ENCODE data around the gene HCN4. TPM values are rescaled to one million over a fixed set of nuclear protein-coding genes. Genes with fewer than 3 reads are reported as not detected.

The HCN4 gene
- total and polyA plus RNA-seq, 2 experiments from 2014 or later, result 0.03 TPM; not detected in 1

DNA sequence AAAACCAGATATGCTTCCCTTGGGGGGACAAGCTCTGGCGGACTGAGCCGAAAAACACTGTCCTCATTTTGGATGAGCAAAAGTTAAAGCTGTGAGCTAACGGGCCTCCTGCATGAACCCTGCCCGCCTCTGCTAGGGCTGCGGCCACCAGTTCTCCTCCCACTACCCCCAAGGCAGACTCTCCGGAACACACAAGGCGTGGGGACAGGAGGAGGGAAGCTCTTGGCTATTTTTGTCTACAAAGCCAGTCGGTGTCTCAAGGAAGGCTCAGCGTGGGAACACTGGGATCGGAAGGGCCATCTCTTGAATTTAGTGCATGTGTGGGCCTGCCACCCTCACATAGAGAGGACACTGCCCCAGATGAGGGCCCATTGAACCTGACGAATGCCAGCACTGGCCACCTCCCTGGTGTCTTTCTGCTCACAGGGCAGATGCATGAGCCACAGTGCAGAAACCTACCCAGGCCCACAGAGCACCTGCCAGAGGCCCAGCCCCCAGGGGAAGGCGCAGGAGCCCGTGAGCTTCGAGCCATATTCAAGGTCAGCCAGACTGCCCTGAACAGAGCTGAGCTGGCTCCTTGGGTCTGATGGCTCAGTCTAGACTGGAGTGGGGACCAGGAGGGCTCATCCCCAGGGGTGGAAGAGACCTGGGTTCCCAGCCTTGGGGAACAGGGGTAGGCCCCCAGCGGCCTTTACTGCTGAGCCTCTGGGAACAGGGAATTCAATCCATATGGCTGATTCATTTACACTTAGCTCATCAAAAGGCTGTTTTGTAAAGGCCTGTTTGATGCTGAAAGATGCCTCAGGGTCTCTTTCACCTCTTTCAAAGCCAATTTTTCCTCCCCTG, 38.3 kb downstream of the HCN4 start:
- H3K79me2 ChIP-seq (ENCODE audit: insufficient read depth), result no peaks in the 10 kb centered on the region
- TF ChIP-seq EZH2phosphoT487 (IDR thresholded peaks at IDR 0.05; ENCODE audit: insufficient read depth, low read depth) (no peak), EZH2 (IDR thresholded peaks at IDR 0.05; ENCODE audit: insufficient read depth, poor library complexity, severe bottlenecking) (no peak)
- 62 to 66% methylated on average over 15 of the region's 15 CpGs for WGBS, 2 experiments (ENCODE audit: low coverage in 1 of 2, low lambda C conversion rate in 2 of 2, missing lambda C conversion rate in 2 of 2)
- no peak overlapping the region for H3K4me3 ChIP-seq
- no peaks in the 10 kb centered on the region for H3K36me3 ChIP-seq (ENCODE audit: low read depth)
- no peak overlapping the region for H3K27ac ChIP-seq
- no peak overlapping the region for H3K4me2 ChIP-seq (ENCODE audit: unreplicated experiment)
- H3K9me3 ChIP-seq (ENCODE audit: low read depth), result no peaks in the 10 kb centered on the region
- no peak overlapping the region for H3K9ac ChIP-seq
- DNase-seq, result peak; percentile 17
- in situ Hi-C loops (cut with MboI), result no loop called here
- no peaks in the 10 kb centered on the region for H3K4me1 ChIP-seq (ENCODE audit: insufficient read depth)
- no peaks in the 10 kb centered on the region for H4K20me1 ChIP-seq (ENCODE audit: insufficient read depth)
- H3K9me2 ChIP-seq (ENCODE audit: insufficient read depth), result no peaks in the 10 kb centered on the region
- H3K27me3 ChIP-seq (replicated peaks; ENCODE audit: insufficient read depth), result peaks cover 3% of the 10 kb centered on the region; the same call in 1 of the 2 replicates
- H2AFZ ChIP-seq, result no peak overlapping the region
- H3F3A ChIP-seq (ENCODE audit: insufficient read depth), result no peaks in the 10 kb centered on the region

DNA sequence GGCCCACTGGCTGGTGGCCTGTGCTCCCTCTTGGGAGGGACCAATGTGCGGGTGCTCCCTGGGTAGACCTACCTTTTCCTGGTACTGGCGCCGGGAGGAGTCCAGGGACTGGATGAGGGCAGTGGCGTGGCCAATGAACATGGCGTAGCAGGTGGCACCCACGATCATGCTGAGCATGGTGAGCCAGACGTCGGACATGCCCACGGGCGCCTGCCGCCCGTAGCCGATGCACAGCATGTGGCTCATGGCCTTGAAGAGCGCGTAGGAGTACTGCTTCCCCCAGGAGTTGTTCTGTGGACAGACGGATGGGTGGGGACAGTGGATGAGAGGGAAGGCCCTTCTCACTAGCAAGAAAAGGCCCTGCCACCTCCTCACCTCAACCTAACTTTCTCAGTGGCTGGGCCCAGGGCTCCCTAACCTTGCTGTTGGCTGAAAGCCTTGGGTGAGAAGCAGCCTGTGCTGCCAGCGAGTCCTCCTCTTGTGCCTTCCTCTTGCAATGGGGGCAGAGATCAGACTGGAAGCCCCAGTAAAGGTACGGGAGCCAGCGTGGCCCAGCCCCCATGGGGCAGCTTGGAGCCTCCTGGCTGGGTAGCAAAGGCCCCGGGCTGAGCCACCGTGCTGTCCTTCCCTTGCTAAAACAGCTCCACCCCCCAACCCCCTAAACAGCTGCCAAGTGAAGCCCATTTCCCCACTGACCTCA, 39.1 kb downstream of the HCN4 start:
- in situ Hi-C loops (cut with MboI), result no loop called here
- H4K20me1 ChIP-seq (ENCODE audit: insufficient read depth), result no peaks in the 10 kb centered on the region
- no peak overlapping the region for H2AFZ ChIP-seq
- no peaks in the 10 kb centered on the region for H3K4me1 ChIP-seq (ENCODE audit: insufficient read depth)
- H3K36me3 ChIP-seq (ENCODE audit: low read depth), result no peaks in the 10 kb centered on the region
- no peak overlapping the region for H3K4me2 ChIP-seq (ENCODE audit: unreplicated experiment)
- H3K9ac ChIP-seq, result no peak overlapping the region
- H3K9me2 ChIP-seq (ENCODE audit: insufficient read depth), result no peaks in the 10 kb centered on the region
- H3K9me3 ChIP-seq (ENCODE audit: low read depth), result no peaks in the 10 kb centered on the region
- no peaks in the 10 kb centered on the region for H3K79me2 ChIP-seq (ENCODE audit: insufficient read depth)
- DNase-seq, result no peak
- no peak overlapping the region for H3K4me3 ChIP-seq
- WGBS, 2 experiments (ENCODE audit: low coverage in 1 of 2, low lambda C conversion rate in 2 of 2, missing lambda C conversion rate in 2 of 2), result 70 to 76% methylated on average over 18 to 21 of the region's 21 CpGs
- H3F3A ChIP-seq (ENCODE audit: insufficient read depth), result no peaks in the 10 kb centered on the region
- no peak overlapping the region for H3K27ac ChIP-seq
- no peak for TF ChIP-seq EZH2phosphoT487 (IDR thresholded peaks at IDR 0.05; ENCODE audit: insufficient read depth, low read depth)
- no peak for TF ChIP-seq EZH2 (IDR thresholded peaks at IDR 0.05; ENCODE audit: insufficient read depth, poor library complexity, severe bottlenecking)
- H3K27me3 ChIP-seq (replicated peaks; ENCODE audit: insufficient read depth), result peaks cover 3% of the 10 kb centered on the region; the same call in 1 of the 2 replicates

DNA sequence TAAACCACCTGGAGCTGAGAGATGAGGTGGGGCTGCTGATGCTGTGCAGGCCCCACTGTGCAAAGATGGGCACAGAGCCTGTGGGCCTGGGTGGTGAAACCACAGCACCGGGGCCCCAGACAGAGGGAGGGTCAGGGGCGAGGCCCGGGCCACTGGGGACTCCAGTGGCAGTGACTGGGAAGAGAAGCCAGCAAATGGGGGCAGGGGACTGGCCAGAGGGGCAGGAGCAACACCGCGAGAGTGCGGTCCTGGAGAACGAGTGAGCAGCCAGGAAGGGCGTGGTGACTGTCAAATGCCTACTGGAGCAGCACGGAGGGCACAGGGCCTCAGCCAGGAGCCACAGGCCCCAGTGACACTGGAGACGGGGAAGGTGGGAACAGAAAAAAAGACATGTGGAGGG, 39.8 kb downstream of the HCN4 start:
- Histone ChIP-seq H3K9me2 (ENCODE audit: insufficient read depth) (no peaks in the 10 kb centered on the region), H3K27me3 (replicated peaks; ENCODE audit: insufficient read depth) (peaks cover 3% of the 10 kb centered on the region; the same call in 1 of the 2 replicates), H3K4me2 (ENCODE audit: unreplicated experiment) (no peak overlapping the region), H3F3A (ENCODE audit: insufficient read depth) (no peaks in the 10 kb centered on the region), H3K4me1 (ENCODE audit: insufficient read depth) (no peaks in the 10 kb centered on the region), H3K79me2 (ENCODE audit: insufficient read depth) (no peaks in the 10 kb centered on the region), H3K27ac (no peak overlapping the region), H2AFZ (no peak overlapping the region), H3K9ac (no peak overlapping the region), H3K36me3 (ENCODE audit: low read depth) (no peaks in the 10 kb centered on the region), H3K4me3 (no peak overlapping the region), H3K9me3 (ENCODE audit: low read depth) (no peaks in the 10 kb centered on the region), H4K20me1 (ENCODE audit: insufficient read depth) (no peaks in the 10 kb centered on the region)
- no peak for DNase-seq
- in situ Hi-C loops (cut with MboI), result no loop called here
- WGBS, 2 experiments (ENCODE audit: low coverage in 1 of 2, low lambda C conversion rate in 2 of 2, missing lambda C conversion rate in 2 of 2), result 61 to 63% methylated on average over 10 of the region's 10 CpGs
- TF ChIP-seq EZH2 (IDR thresholded peaks at IDR 0.05; ENCODE audit: insufficient read depth, poor library complexity, severe bottlenecking) (no peak), EZH2phosphoT487 (IDR thresholded peaks at IDR 0.05; ENCODE audit: insufficient read depth, low read depth) (no peak)

DNA sequence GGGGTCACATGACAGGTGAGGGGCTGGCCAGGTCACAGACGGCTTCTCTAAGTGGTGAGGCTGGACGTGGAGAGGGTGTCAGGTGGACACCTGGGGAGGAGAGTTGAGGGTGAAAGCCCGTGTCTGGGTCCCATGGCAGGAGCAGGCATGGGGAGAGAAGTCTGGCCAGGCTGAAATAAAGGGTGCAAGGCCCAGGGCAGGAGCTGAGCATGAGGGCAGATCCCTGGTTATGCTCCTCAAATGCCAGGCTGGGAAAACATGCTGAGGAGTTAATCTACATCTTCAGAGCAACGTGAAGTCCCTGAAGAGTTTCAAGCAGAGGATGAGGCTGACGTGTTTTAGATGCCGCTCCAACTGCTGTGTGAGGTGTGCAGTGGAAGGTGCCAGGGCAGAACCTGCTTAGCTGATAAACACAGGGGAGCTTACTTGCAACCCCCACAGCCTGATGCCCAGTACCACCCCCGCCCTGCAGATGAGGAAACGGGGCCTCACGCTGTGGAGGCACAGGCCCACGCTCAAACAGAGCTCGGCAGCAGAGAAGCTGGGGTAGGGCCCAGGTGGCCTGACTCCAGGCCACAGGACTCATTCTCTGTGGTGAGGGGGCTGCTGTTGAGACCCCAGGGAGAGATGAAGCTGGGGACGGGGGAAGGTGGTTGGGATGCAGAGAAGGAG, 40.5 kb downstream of the HCN4 start:
- in situ Hi-C loops (cut with MboI), result no loop called here
- Histone ChIP-seq H3K36me3 (ENCODE audit: low read depth) (no peaks in the 10 kb centered on the region), H3K4me2 (ENCODE audit: unreplicated experiment) (no peak overlapping the region), H2AFZ (no peak overlapping the region), H3K27ac (no peak overlapping the region), H4K20me1 (ENCODE audit: insufficient read depth) (no peaks in the 10 kb centered on the region), H3K9me2 (ENCODE audit: insufficient read depth) (no peaks in the 10 kb centered on the region), H3K9ac (no peak overlapping the region), H3K27me3 (replicated peaks; ENCODE audit: insufficient read depth) (peaks cover 3% of the 10 kb centered on the region; the same call in 1 of the 2 replicates), H3K9me3 (ENCODE audit: low read depth) (no peaks in the 10 kb centered on the region), H3K4me1 (ENCODE audit: insufficient read depth) (no peaks in the 10 kb centered on the region), H3F3A (ENCODE audit: insufficient read depth) (no peaks in the 10 kb centered on the region), H3K79me2 (ENCODE audit: insufficient read depth) (no peaks in the 10 kb centered on the region), H3K4me3 (no peak overlapping the region)
- 71 to 75% methylated on average over 12 of the region's 12 CpGs for WGBS, 2 experiments (ENCODE audit: low coverage in 1 of 2, low lambda C conversion rate in 2 of 2, missing lambda C conversion rate in 2 of 2)
- TF ChIP-seq EZH2phosphoT487 (IDR thresholded peaks at IDR 0.05; ENCODE audit: insufficient read depth, low read depth) (no peak), EZH2 (IDR thresholded peaks at IDR 0.05; ENCODE audit: insufficient read depth, poor library complexity, severe bottlenecking) (no peak)
- no peak for DNase-seq
